ENCODE data around the gene ZNF593. TPM values are rescaled to one million over a fixed set of nuclear protein-coding genes. Genes with fewer than 3 reads are reported as not detected.

ZNF593 gene
- total and polyA plus RNA-seq, 9 of the 15 experiments (the other 6 are each of a cell fraction or from before 2014, with no cell fraction given) = 9.8 to 334 (median 48.2) TPM

GRCh38 chr1:26132128-26132833 is 37.4 kb upstream of the ZNF593 start (continued):
- TF ChIP-seq, protein P1, sequence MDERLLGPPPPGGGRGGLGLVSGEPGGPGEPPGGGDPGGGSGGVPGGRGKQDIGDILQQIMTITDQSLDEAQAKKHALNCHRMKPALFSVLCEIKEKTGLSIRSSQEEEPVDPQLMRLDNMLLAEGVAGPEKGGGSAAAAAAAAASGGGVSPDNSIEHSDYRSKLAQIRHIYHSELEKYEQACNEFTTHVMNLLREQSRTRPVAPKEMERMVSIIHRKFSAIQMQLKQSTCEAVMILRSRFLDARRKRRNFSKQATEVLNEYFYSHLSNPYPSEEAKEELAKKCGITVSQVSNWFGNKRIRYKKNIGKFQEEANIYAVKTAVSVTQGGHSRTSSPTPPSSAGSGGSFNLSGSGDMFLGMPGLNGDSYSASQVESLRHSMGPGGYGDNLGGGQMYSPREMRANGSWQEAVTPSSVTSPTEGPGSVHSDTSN (CRISPR knock-in tag; IDR thresholded peaks at IDR 0.05; ENCODE audit: low read depth) = no peak
- TF ChIP-seq, protein P1 (tag; conservative IDR thresholded peaks at IDR 0.05; ENCODE audit: low read depth) = peak; percentile 81
- TF ChIP-seq XRCC5 (IDR thresholded peaks at IDR 0.05; ENCODE audit: low read depth, low read length) (no peak), RFX7 (CRISPR knock-in tag; IDR thresholded peaks at IDR 0.05) (no peak), RBM34 (IDR thresholded peaks at IDR 0.05; ENCODE audit: borderline replicate concordance, insufficient read depth, low read length) (no peak), ATF7 (IDR thresholded peaks at IDR 0.05) (no peak), DACH1 (IDR thresholded peaks at IDR 0.05; ENCODE audit: partially characterized antibody) (no peak), MXI1 (IDR thresholded peaks at IDR 0.05; ENCODE audit: low read depth, low read length) (peak; percentile 95), ZNF274 (IDR thresholded peaks at IDR 0.05; ENCODE audit: borderline replicate concordance, low read depth, low read length) (no peak), ZBTB8A (IDR thresholded peaks at IDR 0.05; ENCODE audit: partially characterized antibody) (no peak), CBFA2T3 (IDR thresholded peaks at IDR 0.05) (no peak), CREB1 (IDR thresholded peaks at IDR 0.05) (no peak), CREB1 (CRISPR knock-in tag; IDR thresholded peaks at IDR 0.05) (no peak), SMAD3 (CRISPR knock-in tag; conservative IDR thresholded peaks at IDR 0.05) (no peak), ARID3B (CRISPR knock-in tag; IDR thresholded peaks at IDR 0.05; ENCODE audit: borderline replicate concordance) (no peak)
- TF ChIP-seq, protein P2, sequence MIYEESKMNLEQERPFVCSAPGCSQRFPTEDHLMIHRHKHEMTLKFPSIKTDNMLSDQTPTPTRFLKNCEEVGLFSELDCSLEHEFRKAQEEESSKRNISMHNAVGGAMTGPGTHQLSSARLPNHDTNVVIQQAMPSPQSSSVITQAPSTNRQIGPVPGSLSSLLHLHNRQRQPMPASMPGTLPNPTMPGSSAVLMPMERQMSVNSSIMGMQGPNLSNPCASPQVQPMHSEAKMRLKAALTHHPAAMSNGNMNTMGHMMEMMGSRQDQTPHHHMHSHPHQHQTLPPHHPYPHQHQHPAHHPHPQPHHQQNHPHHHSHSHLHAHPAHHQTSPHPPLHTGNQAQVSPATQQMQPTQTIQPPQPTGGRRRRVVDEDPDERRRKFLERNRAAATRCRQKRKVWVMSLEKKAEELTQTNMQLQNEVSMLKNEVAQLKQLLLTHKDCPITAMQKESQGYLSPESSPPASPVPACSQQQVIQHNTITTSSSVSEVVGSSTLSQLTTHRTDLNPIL (CRISPR knock-in tag; IDR thresholded peaks at IDR 0.05) = no peak
- TF ChIP-seq, protein P3, sequence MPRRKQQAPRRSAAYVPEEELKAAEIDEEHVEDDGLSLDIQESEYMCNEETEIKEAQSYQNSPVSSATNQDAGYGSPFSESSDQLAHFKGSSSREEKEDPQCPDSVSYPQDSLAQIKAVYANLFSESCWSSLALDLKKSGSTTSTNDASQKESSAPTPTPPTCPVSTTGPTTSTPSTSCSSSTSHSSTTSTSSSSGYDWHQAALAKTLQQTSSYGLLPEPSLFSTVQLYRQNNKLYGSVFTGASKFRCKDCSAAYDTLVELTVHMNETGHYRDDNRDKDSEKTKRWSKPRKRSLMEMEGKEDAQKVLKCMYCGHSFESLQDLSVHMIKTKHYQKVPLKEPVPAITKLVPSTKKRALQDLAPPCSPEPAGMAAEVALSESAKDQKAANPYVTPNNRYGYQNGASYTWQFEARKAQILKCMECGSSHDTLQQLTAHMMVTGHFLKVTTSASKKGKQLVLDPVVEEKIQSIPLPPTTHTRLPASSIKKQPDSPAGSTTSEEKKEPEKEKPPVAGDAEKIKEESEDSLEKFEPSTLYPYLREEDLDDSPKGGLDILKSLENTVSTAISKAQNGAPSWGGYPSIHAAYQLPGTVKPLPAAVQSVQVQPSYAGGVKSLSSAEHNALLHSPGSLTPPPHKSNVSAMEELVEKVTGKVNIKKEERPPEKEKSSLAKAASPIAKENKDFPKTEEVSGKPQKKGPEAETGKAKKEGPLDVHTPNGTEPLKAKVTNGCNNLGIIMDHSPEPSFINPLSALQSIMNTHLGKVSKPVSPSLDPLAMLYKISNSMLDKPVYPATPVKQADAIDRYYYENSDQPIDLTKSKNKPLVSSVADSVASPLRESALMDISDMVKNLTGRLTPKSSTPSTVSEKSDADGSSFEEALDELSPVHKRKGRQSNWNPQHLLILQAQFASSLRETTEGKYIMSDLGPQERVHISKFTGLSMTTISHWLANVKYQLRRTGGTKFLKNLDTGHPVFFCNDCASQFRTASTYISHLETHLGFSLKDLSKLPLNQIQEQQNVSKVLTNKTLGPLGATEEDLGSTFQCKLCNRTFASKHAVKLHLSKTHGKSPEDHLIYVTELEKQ (CRISPR knock-in tag; IDR thresholded peaks at IDR 0.05) = no peak
- TF ChIP-seq, protein P4, sequence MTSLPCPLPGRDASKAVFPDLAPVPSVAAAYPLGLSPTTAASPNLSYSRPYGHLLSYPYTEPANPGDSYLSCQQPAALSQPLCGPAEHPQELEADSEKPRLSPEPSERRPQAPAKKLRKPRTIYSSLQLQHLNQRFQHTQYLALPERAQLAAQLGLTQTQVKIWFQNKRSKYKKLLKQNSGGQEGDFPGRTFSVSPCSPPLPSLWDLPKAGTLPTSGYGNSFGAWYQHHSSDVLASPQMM (CRISPR knock-in tag; IDR thresholded peaks at IDR 0.05) = no peak
